HG03025 (cell line): ENCODE measurements around the gene PIP5KL1.

Source experiments
- ATAC-seq: cut with Tn5 transposase; IDR thresholded peaks from one replicate; pipeline ENCODE4 v1.9.1; 2021; ENCODE audit warnings: mild to moderate bottlenecking, moderate library complexity; ENCODE audit not compliant: unreplicated experiment, low FRiP score

PIP5KL1 gene

GRCh38 chr9:127968700-127969383 is 38.3 kb upstream of the PIP5KL1 start:
- no peak for ATAC-seq

DNA sequence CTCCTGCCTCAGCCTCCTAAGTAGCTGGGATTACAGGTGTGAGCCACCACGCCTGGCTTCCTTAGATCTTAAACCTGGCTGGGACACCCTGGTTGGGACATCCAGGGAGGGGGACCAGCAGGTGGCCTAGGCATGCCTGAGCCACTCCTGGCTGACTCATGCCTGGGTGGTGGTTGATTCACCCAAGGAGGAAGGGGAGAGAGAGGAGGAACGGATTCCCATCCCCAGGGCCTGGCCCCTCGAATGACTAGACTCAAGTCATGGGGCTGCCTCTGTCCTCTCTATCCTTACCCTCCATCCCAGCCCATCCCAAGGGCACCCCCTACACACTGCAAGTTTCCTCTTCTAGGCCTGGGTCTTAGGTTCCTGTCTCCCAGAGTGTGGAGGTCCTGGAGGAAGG is 37.5 kb upstream of the PIP5KL1 start:
- no peak for ATAC-seq

DNA sequence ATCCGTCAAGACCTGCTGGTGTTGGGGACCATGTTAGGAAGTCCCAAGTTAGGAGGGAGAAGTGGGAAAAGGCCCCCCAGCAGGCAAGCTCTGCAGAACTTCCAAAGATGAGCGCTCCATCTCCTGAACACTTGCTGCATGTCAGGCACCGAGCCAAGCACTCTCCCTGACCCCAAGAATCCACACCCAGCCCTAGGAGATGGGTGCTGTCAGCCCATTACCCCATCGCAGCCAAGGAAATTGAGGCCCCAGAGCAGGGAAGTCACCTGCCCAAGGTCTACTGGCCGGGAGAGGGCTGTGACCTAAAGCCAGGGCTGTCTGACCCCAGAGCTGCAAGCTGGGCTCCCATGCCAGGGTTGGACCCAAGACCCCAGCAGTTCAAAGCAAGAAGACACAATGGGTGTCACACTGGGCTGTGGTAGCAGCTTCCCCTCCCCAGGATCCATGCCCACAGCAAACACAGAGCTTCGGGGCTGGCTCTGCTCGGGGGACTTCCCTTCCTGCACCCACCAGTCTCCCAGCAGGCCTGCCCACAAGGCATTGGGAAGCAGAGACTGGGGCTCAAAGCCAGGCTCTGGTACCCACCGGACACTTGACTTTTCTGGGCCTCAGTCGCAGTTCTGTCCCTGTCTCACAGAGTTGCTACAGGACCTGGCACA is 36.7 kb upstream of the PIP5KL1 start:
- ATAC-seq = no peak

- no peak for ATAC-seq
These were observed 36.0 kb upstream of the PIP5KL1 start for GRCh38 chr9:127966416-127967150.

- no peak for ATAC-seq
These were observed 35.4 kb upstream of the PIP5KL1 start for GRCh38 chr9:127965953-127966352.

DNA sequence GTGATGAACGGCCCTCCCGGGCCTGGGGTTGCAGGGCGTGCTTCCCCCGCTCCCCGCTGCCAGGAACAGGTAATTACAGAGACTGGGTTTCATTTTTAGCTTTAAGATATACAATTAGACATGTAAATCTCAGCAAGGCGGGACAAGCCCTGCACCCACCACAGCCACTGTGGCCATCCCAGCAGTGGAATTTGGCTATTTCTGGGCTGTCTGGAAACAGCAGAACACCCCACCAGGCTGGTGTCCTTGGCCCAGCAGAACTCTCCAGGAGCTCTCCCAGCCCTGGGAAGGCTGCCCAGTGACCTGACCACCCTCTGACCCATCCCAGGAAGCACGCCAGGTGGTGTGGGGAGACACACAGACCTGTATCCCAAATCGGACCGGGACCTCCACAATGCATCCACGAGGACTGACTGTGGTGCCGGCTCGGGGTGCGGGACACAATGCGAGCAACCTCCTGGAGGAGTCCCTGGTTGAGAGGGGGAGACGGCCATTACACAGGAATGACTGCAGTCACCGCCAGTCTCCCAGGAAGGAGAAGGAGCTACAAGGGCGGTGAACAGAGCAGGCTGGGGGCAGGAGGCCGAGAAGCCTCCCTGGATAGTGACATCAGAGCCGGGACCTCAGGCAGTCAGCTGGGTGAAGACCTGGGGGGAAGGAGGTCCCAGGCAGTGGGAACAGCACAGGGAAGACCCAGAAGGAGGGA is 32.9 kb upstream of the PIP5KL1 start:
- ATAC-seq = no peak

DNA sequence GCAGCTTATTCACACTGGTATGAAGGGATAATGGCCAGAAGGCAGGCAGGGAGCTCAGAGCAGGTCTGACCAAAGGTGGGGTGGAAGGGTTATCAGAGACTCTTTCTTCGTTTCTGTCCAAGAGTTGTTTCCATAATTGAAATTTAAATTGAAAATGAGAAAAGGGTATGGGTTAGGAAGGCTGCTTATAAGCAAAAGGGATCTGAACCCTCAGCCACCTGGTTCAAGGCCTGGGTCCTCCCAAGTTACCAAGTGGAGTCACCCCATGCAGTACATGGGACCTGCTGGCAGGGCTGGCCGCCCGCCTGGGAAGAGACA is 32.4 kb upstream of the PIP5KL1 start:
- no peak for ATAC-seq

DNA sequence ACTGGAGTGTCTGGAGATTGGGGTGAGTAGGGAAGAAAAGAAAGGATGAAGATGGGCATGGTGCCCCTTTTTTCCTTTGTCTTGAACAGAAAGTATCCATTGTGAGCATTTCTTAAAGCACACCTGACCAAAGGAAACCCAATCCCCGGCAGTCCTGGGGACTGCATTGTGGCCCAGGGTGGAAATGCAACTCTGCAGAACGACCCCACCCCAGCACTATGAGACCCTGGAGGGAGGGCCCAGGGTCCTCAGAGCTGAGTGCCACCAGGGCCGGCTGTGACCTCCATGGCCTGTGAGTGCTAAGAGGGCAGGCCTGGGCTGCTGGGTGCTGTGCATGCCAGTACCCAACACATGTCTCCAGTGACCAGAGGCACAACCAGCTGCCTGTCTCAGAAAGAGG is 31.7 kb upstream of the PIP5KL1 start:
- no peak for ATAC-seq

- no peak for ATAC-seq
These were observed 31.1 kb upstream of the PIP5KL1 start for GRCh38 chr9:127961613-127962155.

- no peak for ATAC-seq
These were observed 30.5 kb upstream of the PIP5KL1 start for GRCh38 chr9:127961155-127961490.

- ATAC-seq = no peak
These were observed 30.0 kb upstream of the PIP5KL1 start for GRCh38 chr9:127960410-127961154.

DNA sequence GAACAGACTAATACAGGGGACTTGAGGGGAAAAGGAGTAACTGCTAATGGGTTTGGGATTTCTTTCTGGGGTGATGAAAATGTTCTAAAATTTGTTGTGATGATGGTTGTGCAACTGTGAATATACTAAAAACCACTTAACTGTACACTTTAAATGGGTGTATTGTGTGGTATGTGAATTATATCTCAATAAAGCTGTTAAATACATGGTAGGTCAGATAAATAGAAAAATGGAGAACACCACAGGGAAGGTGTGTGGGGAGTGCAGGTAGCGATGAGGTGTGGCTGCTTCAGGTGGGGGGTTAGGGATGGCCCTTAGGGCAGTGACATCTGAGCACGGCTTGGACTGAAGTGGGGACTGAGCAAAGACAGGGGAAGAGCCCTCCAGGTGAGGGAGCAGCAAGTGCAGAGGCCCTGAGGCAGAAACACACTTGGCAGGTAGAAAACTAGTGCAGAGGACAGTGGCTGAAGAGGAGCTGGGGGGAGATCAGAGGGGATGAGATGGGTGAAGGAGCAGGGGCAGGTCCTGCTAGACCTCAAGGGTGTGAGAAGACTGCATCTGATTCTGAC is 29.3 kb upstream of the PIP5KL1 start:
- no peak for ATAC-seq

DNA sequence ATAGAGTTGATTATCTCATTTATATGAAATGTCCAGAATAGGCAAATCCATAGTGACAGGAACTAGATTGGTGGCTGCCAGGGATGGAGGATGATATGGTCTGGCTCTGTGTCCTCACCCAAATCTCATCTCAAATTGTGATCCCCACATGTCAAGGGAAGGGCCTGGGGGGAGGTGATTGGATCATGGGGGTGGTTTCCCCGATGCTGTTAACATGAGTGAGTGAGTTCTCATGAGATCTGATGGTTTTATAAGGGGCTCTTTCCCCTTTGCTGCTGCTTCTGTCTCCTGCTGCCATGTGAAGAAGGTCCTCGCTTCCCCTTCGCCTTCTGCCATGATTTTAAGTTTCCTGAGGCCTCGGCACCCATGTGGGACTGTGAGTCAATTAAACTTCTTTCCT is 28.8 kb upstream of the PIP5KL1 start:
- ATAC-seq = no peak

DNA sequence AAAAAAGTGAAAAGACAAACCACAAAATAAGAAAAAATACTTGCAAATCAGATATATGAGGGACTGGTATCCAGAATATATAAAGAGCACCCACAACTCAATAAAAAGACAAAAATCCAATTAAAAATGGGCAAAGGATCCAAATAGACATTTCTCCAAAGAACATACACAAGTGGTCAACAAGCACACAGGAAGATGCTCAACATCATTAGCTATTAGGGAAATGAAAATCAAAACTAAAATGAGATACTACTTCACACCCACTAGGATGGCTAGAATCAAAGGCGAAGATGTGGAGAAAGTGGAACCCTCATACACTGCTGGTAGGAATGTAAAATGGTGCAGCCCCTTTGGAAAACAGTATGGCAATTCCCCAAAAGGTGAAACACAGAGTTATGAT is 28.2 kb upstream of the PIP5KL1 start:
- no peak for ATAC-seq

GRCh38 chr9:127955294-127956015 is 24.9 kb upstream of the PIP5KL1 start:
- ATAC-seq = no peak

- no peak for ATAC-seq
These were observed 24.3 kb upstream of the PIP5KL1 start for GRCh38 chr9:127954831-127955293.

DNA sequence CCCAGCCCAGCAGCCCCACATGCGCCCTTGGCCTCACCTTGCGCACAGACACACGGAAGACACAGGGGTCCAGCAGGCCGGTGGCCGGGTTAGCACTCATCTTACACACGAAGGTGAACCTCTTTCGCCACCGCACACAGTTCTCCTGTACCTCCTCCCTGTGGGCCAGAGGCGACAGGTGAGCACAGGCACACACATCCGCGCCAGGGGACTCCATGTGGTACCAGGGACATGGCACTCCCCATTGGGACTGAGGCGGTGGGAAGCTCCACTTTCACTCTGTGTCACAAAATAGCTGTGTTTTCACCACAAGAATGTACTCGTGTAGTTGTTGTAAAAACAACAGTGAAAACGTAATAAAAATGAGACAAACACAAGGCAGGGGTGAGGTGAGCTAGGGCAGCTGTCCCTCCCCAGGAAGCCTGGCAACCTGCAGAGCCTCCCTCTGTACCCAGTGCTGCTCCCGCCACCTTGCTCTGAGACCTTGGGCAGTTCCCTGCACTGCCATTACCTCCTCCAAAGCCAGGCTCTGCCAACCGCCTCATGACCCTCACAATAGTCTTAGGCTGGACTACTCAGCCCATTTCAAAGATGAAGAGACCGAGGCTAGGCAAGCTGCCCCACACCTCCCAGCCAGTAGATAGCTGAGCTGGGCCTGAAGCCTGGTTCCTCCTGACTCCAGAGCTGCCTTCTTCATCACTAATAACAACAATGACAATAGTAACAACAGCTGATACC is 23.4 kb upstream of the PIP5KL1 start:
- ATAC-seq = no peak

DNA sequence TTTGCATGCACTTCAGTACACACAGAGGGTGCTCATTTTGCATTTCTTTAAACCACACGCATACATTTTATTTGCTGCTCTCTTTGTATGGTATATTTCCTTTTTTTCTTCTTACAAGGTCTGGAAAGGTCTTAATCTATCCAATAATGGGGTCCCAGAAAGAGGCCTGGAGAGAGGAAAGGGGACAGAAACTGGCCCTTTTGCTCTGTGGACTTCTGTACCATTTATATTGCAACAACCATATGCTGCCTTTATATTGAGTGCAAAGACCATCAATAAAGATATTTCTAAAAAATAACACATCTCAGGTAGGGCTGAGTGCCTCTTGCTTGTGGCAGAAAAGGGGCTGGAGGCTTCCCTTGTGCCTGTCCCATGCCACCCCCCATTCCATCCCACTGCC is 22.6 kb upstream of the PIP5KL1 start:
- no peak for ATAC-seq
